Activated naive CD4-positive, alpha-beta T cell treated with anti-CD3 and anti-CD28 coated beads, Interleukin-2, amount 50 U/mL, for 72 hours (primary cell): Measurements from ENCODE around the gene ZNF276. TPM values are rescaled to one million over a fixed set of nuclear protein-coding genes. Genes with fewer than 3 reads are reported as not detected.

Experiments
- ATAC-seq, 2 donors: fragments of 150-1000 bp; cut with Tn5 transposase; 2 replicates each; pipeline ENCODE4 v1.10.0; 2021; ENCODE audit warnings: mild to moderate bottlenecking in 2 of 2, moderate library complexity in 2 of 2
- DNase-seq, 2 donors: peaks; one replicate each; pipeline ENCODE4 v3.0.0; 2021 to 2022; ENCODE audit warnings: low spot score in 2 of 2
- H3K27ac Mint-ChIP-seq, 2 donors: one replicate each; pipeline ENCODE4 v1.8.0; 2022; ENCODE audit warnings: mild to moderate bottlenecking in 2 of 2, mixed read lengths in 2 of 2
- H3K36me3 Mint-ChIP-seq, 2 donors: one replicate each; pipeline ENCODE4 v1.8.0; 2022; ENCODE audit warnings: mixed read lengths in 2 of 2
- H3K9me3 Mint-ChIP-seq, 2 donors: one replicate each; pipeline ENCODE4 v1.8.0; 2022; ENCODE audit warnings: mixed read lengths in 2 of 2
- total RNA-seq, 2 donors: library from RNA; stranded (reverse); gene quantifications; one replicate each; pipeline ENCODE4 v1.2.3, GENCODE V29; 2022

The ZNF276 gene
- total RNA-seq, 2 donors from 2014 or later = 18.1 to 28.3 TPM

DNA sequence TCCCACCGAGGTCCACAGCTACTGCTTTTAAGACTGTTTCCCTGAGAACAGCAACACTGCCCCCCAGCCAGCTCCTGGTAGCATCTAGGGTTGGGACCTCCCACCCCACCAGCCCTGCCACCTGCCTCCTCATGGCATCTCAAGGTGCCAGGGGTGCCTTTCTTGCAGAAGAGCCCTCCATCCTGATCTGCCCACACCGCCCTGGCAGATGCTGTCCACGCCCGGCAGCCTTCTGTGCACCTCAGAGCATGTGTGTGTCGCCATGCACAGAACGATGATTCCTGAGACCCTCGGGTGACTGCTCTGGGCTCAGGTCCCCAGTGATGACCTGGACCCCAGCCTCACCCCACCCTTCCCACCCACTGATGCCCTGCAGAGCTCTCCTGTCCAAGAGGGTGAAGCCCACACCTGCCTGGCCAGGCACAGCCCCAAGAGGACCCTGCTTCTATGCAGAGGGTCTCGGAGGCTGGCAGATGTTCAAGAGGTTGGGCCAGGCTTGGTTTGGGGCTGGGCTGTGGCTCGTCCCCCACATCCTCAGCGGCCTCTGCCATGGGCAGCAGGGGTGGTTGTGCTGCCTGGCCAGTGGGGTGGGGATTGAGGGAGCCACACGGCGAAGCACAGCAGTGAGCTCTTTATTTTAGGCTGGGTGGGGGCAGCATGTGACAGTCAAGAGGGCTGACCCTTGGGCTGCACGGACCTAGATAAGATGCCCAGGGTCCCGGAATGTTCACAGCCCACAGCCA lies 14.6 kb upstream of the ZNF276 start:
- no peak for ATAC-seq

DNA sequence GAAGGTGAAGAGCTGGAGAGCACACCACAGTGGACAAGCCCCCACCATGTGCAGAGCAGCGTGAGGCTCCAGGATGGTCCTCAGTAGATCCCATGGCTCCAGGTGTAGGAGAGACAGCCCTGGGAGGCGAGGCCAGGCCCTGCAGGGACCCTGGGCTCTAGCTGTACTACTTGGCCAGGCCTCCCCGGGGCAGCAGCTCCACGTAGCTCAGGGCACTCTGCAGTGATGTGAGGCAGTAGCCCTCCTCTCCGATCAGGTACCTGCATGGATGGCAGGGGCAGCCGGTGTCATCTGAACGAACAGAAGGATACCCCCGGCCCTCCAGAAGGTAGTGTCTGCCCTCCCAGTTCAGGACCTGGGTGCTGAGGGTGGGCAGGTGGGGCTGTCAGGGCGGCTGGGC lies 13.6 kb upstream of the ZNF276 start:
- no peaks in the 10 kb centered on the region for H3K36me3 Mint-ChIP-seq
- peak overlapping the region in 1 of 2 donors; percentile 72 for H3K27ac Mint-ChIP-seq
- no peaks in the 10 kb centered on the region for H3K9me3 Mint-ChIP-seq
- DNase-seq (no peak), ATAC-seq (no peak)

More for the DNA sequence above, 14.6 kb upstream of the ZNF276 start:
- H3K36me3 Mint-ChIP-seq = no peaks in the 10 kb centered on the region
- no peak overlapping the region for H3K27ac Mint-ChIP-seq
- DNase-seq = no peak
- H3K9me3 Mint-ChIP-seq = no peaks in the 10 kb centered on the region

DNA sequence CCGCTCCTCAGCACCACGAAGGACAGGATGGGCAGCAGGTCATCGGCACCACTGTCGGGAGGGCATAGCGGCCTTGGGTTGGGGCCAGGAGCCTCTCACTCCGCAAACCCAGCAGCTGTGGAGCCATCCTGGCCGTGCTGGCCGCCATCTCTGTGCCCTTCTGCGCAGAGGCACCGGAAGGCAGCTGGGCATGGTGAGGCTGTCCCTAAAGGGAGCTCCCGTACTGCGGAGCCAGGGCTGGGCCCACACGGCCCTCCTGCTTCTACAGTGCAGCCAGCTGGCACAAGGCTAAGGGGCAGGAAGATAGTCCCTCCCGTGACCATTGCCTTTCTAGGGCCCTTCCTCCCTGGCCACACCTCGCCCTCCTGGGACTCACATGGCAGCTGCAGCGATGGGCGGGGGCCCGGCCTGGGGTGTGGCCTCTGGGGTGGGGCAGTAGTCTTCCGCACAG lies 12.8 kb upstream of the ZNF276 start:
- DNase-seq = no peak
- no peak overlapping the region for H3K27ac Mint-ChIP-seq
- H3K36me3 Mint-ChIP-seq = no peaks in the 10 kb centered on the region
- H3K9me3 Mint-ChIP-seq = no peaks in the 10 kb centered on the region
- ATAC-seq = no peak

GRCh38 chr16:89709166-89709565 lies 12.2 kb upstream of the ZNF276 start:
- H3K36me3 Mint-ChIP-seq = peaks cover 0 to 4% of the 10 kb centered on the region in 2 donors
- no peaks in the 10 kb centered on the region for H3K9me3 Mint-ChIP-seq
- DNase-seq (no peak), ATAC-seq (no peak)
- no peak overlapping the region for H3K27ac Mint-ChIP-seq

GRCh38 chr16:89709716-89710432 lies 11.5 kb upstream of the ZNF276 start:
- peaks cover 0 to 11% of the 10 kb centered on the region in 2 donors for H3K36me3 Mint-ChIP-seq
- H3K9me3 Mint-ChIP-seq = no peaks in the 10 kb centered on the region
- H3K27ac Mint-ChIP-seq = no peak overlapping the region
- DNase-seq (no peak), ATAC-seq (no peak)

DNA sequence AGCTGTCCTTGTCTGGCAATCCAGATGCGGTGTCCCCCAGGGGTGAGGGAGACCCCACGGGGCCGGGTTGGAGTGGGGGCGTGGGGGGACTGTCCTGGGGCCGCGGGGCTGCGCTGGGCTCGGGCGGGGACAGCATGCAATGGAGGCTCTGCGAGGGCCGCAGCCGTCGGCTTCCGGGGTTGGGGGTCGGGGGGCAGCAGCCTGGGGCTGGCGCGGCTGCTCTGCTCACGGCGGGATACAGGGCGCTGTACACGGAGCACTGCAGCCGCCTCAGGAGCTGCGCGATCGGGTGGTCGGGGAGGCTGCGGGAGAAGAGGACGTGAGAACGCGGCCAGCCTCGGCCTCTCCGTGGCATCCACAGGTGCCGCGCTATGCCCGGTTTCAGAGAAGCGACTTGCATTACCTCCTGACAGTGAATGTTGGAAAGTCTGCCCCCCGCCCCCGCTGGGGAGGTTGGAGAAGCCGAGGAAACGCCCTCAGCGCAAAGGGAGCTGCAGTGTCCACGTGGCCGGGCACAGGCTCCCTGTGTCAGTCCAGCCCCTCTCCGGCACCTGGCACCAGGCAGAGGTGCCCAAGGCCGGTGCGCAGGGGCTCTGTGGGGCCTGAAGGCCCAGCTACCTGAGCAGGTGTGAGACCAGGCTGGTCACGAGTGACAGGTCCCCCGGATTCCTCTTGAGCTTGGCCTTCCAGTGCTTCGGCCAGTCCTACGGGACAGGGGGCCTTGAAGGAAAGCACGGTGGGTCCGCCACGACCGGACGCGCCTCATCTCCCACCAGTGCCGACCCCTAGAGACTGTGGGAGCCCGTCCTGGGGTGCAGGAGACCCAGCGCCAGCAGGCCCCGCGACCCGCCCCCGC lies 10.4 kb upstream of the ZNF276 start:
- no peaks in the 10 kb centered on the region for H3K9me3 Mint-ChIP-seq
- no peak overlapping the region for H3K27ac Mint-ChIP-seq
- DNase-seq (no peak), ATAC-seq (peak in 1 of 2 donors; percentile 21)
- H3K36me3 Mint-ChIP-seq = peaks cover 0 to 14% of the 10 kb centered on the region in 2 donors

DNA sequence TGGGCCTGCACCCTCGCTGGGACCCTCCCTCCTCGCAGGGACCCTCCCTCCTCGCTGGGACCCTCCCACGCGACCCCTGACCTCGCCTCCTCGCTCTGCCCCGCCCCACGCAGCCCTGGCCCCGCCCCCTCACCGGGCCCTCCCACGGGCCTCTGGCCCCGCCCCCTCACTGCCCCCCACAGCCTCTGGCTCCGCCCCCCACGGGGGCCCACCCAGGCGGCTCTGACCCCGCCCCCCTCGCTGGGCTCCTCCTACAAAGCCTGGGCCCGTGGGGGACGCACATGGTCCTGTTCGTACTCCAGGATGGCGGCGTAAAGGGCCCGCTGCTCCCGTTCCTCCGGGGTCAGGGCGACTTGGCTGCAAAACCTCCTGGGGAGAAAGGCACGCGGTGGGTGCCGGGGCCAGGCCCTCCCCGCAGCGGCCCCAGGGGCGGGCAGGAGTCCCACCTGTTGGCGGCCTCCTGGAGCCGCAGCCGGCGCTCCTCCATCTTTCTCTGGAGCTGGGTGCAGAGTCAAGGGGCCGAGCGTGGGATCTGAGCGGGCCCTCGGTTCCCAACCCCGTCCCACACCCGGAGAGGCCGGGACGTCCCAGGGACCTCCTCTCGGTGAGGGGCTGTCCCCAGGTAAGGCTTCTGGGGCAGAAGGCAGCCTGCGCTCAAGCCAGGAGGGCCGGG lies 9.6 kb upstream of the ZNF276 start:
- Mint-ChIP-seq H3K36me3 (peaks cover 0 to 14% of the 10 kb centered on the region in 2 donors), H3K9me3 (no peaks in the 10 kb centered on the region), H3K27ac (peak overlapping the region in 1 of 2 donors; percentile 46)
- DNase-seq (peak in 1 of 2 donors; percentile 96), ATAC-seq (peak; percentile 72 to 89)

DNA sequence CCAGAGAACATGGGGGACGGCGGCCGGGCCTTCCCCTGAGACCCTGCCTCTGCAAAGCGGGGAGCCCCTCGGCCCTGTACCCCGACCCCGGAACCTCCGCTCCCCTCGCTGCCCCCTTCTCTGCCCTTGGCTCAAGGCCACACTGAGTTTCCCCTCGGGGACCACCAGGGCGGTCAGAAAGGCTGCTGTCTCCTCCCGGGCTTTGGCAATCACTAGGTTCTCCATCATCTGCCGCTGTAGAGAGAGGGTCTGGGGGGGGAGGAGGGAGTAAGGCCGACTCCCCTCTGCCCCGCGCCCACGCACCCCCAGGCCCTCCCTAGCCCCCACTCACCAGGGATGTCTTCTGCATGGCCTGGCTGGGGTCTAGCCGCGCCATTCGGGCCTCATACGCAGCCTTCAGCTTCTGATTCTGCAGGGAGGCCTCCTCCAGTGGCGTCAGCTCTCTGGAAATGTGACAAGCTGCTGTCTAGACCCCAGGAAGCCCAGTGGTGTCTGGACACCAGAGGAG lies 9.0 kb upstream of the ZNF276 start:
- peak overlapping the region in 1 of 2 donors; percentile 46 for H3K27ac Mint-ChIP-seq
- DNase-seq (no peak), ATAC-seq (peak in 1 of 2 donors; percentile 5)
- H3K9me3 Mint-ChIP-seq = no peaks in the 10 kb centered on the region
- peaks cover 0 to 14% of the 10 kb centered on the region in 2 donors for H3K36me3 Mint-ChIP-seq

DNA sequence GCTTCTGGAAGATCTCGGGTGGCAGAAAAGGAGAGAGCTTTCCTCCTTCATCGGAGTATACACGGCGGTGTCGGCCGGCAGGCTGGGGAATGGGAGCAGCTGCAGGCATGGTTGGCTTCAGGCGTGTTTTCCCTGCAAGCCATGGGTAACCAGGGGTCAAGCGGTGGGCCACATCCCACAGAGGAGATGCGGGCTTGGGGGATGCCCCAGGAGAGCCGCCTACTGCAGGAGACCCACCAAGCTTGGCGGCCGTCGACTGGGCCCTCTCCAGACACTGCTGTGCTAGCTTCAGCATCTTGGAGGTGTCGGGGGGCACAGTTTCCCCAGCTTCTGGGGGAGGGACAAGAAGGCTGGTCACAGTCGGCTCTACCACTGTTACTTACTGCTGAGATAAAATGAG lies 4.8 kb upstream of the ZNF276 start:
- Mint-ChIP-seq H3K9me3 (no peaks in the 10 kb centered on the region), H3K27ac (no peak overlapping the region), H3K36me3 (peaks cover 0 to 14% of the 10 kb centered on the region in 2 donors)
- ATAC-seq (no peak), DNase-seq (no peak)

DNA sequence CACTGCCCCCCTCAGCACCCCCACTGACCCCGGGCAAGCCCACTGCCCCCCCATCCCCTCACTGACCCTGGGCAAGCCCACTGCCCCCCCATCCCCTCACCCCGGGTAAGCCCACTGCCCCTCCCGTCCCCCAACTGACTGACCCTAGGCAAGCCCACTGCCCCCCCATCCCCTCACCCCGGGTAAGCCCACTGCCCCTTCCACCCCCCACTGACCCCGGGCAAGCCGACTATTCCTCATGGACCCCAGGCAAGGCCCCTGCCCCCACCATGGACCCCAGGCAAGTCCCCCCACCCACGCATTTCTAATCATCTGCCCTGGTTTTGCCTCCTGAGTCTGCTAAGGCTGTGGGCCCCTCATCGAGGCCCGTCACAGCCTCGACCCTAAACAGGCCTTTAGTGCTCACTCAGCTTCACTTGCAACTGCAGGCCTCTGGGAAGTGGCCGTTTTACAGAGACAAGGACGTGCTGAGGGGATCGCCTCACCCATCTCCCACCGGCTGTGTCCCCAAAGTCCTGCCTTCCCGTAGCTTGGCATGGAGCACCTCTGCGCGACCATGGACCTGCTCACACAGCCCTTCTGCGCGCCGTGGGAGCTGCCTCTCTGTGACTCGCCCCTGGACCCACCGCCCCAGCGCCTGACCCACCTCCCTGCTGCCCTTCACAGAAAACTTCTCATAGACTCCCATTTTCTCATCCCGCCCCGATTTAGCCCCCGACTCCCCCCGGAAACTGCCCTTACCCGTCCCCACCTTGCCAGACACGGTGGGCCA lies 4.2 kb upstream of the ZNF276 start:
- no peak overlapping the region for H3K27ac Mint-ChIP-seq
- H3K9me3 Mint-ChIP-seq = no peaks in the 10 kb centered on the region
- no peak for ATAC-seq
- DNase-seq = no peak
- H3K36me3 Mint-ChIP-seq = peaks cover 0 to 14% of the 10 kb centered on the region in 2 donors

DNA sequence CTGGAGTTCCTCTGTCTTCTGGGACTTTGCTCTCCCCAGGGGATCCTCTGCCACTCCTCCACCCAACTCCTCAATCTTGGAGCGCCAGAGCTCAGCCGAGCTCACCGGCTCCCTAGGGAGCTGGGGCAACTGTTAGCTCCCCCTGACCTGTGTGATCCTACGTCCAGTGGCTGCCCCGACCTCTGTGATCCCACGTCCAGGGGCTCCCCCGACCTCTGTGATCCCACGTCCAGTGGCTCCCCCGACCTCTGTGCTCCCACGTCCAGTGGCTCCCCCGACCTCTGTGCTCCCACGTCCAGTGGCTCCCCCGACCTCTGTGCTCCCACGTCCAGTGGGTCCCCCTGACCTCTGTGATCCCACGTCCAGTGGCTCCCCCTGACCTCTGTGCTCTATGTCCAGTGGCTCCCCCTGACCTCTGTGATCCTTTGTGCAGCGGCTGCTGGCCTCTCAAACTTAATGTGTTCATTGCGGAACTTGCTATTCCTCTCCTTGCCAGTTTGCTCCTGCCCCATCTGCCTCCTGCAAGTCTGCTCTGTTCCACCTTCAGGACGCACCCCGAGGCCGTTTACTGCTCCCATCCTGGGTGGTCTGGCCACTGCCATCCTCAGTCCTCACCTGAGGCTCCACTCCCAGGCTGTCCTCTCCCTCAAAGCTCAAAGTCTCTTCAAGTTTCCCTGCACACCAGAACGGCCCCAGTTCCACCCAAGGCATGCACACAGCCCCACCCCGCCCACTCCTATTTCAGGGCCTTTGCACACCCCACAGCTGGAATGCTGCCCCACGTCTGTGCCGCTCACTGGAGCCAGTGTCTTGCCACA lies 3.4 kb upstream of the ZNF276 start:
- H3K27ac Mint-ChIP-seq = peak overlapping the region in 1 of 2 donors; percentile 76
- peaks cover 5 to 20% of the 10 kb centered on the region in 2 donors for H3K36me3 Mint-ChIP-seq
- no peak for DNase-seq
- no peak for ATAC-seq
- H3K9me3 Mint-ChIP-seq = no peaks in the 10 kb centered on the region

GRCh38 chr16:89720551-89720812 lies 855 bp upstream of the ZNF276 start:
- H3K36me3 Mint-ChIP-seq = peaks cover 16 to 17% of the 10 kb centered on the region in 2 donors
- DNase-seq (no peak), ATAC-seq (peak in 1 of 2 donors; percentile 0)
- H3K9me3 Mint-ChIP-seq = no peaks in the 10 kb centered on the region
- no peak overlapping the region for H3K27ac Mint-ChIP-seq

GRCh38 chr16:89721546-89722391 lies 432 bp downstream of the ZNF276 start:
- ATAC-seq = peak; percentile 45 to 57

More at GRCh38 chr16:89721546-89722391, 432 bp downstream of the ZNF276 start:
- peak; percentile 72 to 83 for DNase-seq
- Mint-ChIP-seq H3K9me3 (no peaks in the 10 kb centered on the region), H3K27ac (peak overlapping the region in 1 of 2 donors; percentile 84), H3K36me3 (peaks cover 16 to 17% of the 10 kb centered on the region in 2 donors)
